Keratinocyte (primary cell): ENCODE data around the gene XCL2. TPM values are rescaled to one million over a fixed set of nuclear protein-coding genes. Genes with fewer than 3 reads are reported as not detected.

Experiments used
- DNase-seq: peaks from one replicate; pipeline ENCODE4 v3.0.0-alpha.2; 2011; ENCODE audit warnings: low read depth, missing footprints, low spot score
- FAIRE-seq: peaks from 2 replicates; lab custom pipeline; 2011; peaks lifted over from hg19 to GRCh38; lab: Jason Lieb, UNC
- H2AFZ ChIP-seq: 2 replicates; pipeline ENCODE4 v1.6.0; 2012; ENCODE audit warnings: low read length, control low read depth, inconsistent platforms; ENCODE audit not compliant: control insufficient read depth
- H3K27ac ChIP-seq: 2 replicates; pipeline ENCODE4 v1.5.1; 2011; ENCODE audit warnings: low read length; ENCODE audit not compliant: control insufficient read depth, insufficient read depth
- H3K27me3 ChIP-seq: 3 replicates; pipeline ENCODE4 v1.6.0; 2011; ENCODE audit warnings: low read length; ENCODE audit not compliant: control insufficient read depth, insufficient read depth; ENCODE audit errors: extremely low read depth
- H3K36me3 ChIP-seq, 2 experiments: 2 replicates in 1 of 2; 3 replicates in 1 of 2; pipeline ENCODE4 v1.5.1; 2011; ENCODE audit warnings: low read length in 2 of 2, mild to moderate bottlenecking in 1 of 2; ENCODE audit not compliant: control insufficient read depth in 2 of 2, insufficient read depth in 2 of 2; ENCODE audit errors: extremely low read depth in 1 of 2
- H3K4me1 ChIP-seq: 3 replicates; pipeline ENCODE4 v1.5.1; 2011; ENCODE audit warnings: low read length; ENCODE audit not compliant: control insufficient read depth, insufficient read depth; ENCODE audit errors: extremely low read depth
- H3K4me2 ChIP-seq: 3 replicates; pipeline ENCODE4 v1.6.0; 2011; ENCODE audit warnings: low read depth, low read length; ENCODE audit not compliant: control insufficient read depth, insufficient read depth; ENCODE audit errors: extremely low read depth
- H3K4me3 ChIP-seq, 3 experiments: fragments of 200-600 bp in 1 of 3; sonication (generic) in 1 of 3; 2 replicates in 2 of 3; 3 replicates in 1 of 3; pipeline ENCODE4 v1.5.1; 2011 to 2016; ENCODE audit warnings: low read length in 3 of 3, mild to moderate bottlenecking in 3 of 3, control low read depth in 2 of 3, inconsistent platforms in 1 of 3, low read depth in 1 of 3, mixed read lengths in 1 of 3, mixed run types in 1 of 3, moderate library complexity in 1 of 3; ENCODE audit not compliant: control insufficient read depth in 2 of 3, insufficient read depth in 2 of 3; ENCODE audit errors: extremely low read depth in 1 of 3
- H3K79me2 ChIP-seq: 2 replicates; pipeline ENCODE4 v1.6.0; 2012; ENCODE audit warnings: low read length; ENCODE audit not compliant: control insufficient read depth, insufficient read depth
- H3K9ac ChIP-seq: 3 replicates; pipeline ENCODE4 v1.6.0; 2011; ENCODE audit warnings: low read length; ENCODE audit not compliant: control insufficient read depth, insufficient read depth; ENCODE audit errors: extremely low read depth
- H3K9me1 ChIP-seq: 3 replicates; pipeline ENCODE4 v1.6.0; 2011; ENCODE audit warnings: low read length; ENCODE audit not compliant: control insufficient read depth, insufficient read depth; ENCODE audit errors: extremely low read depth
- H3K9me3 ChIP-seq: 2 replicates; pipeline ENCODE4 v1.5.1; 2012; ENCODE audit warnings: low read depth, low read length; ENCODE audit not compliant: control insufficient read depth
- H4K20me1 ChIP-seq: 3 replicates; pipeline ENCODE4 v1.6.0; 2011; ENCODE audit warnings: low read length; ENCODE audit not compliant: control insufficient read depth, insufficient read depth; ENCODE audit errors: extremely low read depth
- EZH2 ChIP-seq: IDR thresholded peaks from one replicate; pipeline ENCODE4 v1.6.1; 2012; ENCODE audit warnings: inconsistent platforms, mild to moderate bottlenecking, low read length, moderate library complexity
- dilution Hi-C: fragments of 300-500 bp; cut with MboI; formaldehyde crosslinking; loops from one replicate; pipeline ENCODE4 v1.7.0; 2020; ENCODE audit warnings: low sequenced_read_pairs; ENCODE audit not compliant: extremely low pct_ligation_motif_present
- polyA plus RNA-seq, 5 experiments: library from polyadenylated mRNA; depleted of rRNA in 3 of 5; stranded (reverse) in 3 of 5; stranded (forward) in 1 of 5; unstranded in 1 of 5; fragments of >200 nt; gene quantifications; 1 replicate in 1 of 5; 2 replicates in 3 of 5; 3 replicates in 1 of 5; pipeline versions ENCODE4 v1.2.1 to v1.2.3, GENCODE V29; 2011 to 2012; ENCODE audit warnings: missing spikeins in 2 of 5, low read depth in 1 of 5, low replicate concordance in 1 of 5
- TF ChIP-seq, protein P1 (sequence below), 3 experiments: IDR thresholded peaks in 1 of 3; conservative IDR thresholded peaks in 1 of 3; optimal IDR thresholded peaks in 1 of 3; 2 replicates in 2 of 3; 3 replicates in 1 of 3; pipeline versions ENCODE3 to v1.5.1; 2011; ENCODE audit warnings: low read length in 3 of 3, mild to moderate bottlenecking in 3 of 3, moderate library complexity in 2 of 3, control low read depth in 1 of 3, inconsistent platforms in 1 of 3; ENCODE audit not compliant: insufficient read depth in 2 of 3; ENCODE audit errors: extremely low read depth in 1 of 3

Gene XCL2
- polyA plus RNA-seq, 1 donor (not counting 4 experiments of a cell fraction or from before 2014, with no cell fraction given) = not detected

DNA sequence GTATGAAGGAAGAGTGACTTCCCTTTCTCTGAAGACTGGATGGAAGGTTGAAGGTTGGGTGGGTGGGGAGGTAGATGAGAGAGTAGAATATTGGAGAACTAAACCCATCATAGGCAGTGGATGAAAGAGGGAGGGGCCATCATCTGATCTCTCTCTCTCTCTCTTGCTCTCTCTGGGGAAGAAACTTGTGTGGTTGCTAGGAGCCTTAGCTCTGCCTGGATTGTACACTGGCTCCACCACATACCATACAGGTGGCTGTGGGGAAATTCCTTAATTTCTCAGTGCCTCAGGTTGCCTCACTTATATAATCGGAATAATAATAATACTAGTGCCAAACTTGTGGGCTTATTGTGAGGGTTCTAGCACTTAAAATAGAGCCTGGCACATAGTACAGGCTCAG, 42.1 kb upstream of the XCL2 start:
- Histone ChIP-seq H3K9me3 (no peaks in the 10 kb centered on the region), H3K4me1 (peaks cover 10% of the 10 kb centered on the region), H3K4me3 (no peak overlapping the region), H3K27ac (no peak overlapping the region), H3K9ac (no peak overlapping the region), H3K36me3 (no peaks in the 10 kb centered on the region), H3K79me2 (no peaks in the 10 kb centered on the region), H4K20me1 (no peaks in the 10 kb centered on the region), H3K27me3 (no peaks in the 10 kb centered on the region), H3K9me1 (no peaks in the 10 kb centered on the region), H3K4me2 (no peak overlapping the region), H2AFZ (no peak overlapping the region)
- FAIRE-seq (no peak), DNase-seq (no peak)
- dilution Hi-C loops = no loop called here
- TF ChIP-seq EZH2 = no peak
- TF ChIP-seq, protein P1, sequence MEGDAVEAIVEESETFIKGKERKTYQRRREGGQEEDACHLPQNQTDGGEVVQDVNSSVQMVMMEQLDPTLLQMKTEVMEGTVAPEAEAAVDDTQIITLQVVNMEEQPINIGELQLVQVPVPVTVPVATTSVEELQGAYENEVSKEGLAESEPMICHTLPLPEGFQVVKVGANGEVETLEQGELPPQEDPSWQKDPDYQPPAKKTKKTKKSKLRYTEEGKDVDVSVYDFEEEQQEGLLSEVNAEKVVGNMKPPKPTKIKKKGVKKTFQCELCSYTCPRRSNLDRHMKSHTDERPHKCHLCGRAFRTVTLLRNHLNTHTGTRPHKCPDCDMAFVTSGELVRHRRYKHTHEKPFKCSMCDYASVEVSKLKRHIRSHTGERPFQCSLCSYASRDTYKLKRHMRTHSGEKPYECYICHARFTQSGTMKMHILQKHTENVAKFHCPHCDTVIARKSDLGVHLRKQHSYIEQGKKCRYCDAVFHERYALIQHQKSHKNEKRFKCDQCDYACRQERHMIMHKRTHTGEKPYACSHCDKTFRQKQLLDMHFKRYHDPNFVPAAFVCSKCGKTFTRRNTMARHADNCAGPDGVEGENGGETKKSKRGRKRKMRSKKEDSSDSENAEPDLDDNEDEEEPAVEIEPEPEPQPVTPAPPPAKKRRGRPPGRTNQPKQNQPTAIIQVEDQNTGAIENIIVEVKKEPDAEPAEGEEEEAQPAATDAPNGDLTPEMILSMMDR (optimal IDR thresholded peaks at IDR 0.05 in 1 of 3, IDR thresholded peaks at IDR 0.05 in 1 of 3, conservative IDR thresholded peaks at IDR 0.05 in 1 of 3; ENCODE audit: extremely low read depth in 1 of 3, insufficient read depth in 2 of 3, low read length in 3 of 3) = no peak

DNA sequence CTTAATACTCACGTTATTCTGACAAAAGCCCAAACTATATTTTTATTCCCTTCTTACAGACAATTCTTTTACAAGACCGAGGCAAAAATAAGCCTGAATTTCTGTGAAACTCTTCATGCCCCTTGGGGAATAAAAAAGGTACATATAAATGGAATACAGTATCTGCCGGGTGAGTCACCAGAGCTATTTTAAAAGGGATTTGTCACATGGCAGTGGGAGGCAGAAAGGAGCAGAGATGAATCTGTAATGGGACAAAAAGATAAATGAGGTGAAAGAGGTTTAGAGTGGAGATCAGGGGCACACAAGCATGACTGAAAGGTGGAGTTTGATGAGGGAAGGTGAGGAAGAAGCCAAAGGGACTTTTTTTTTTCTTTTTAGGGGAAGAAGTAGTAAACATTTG, 41.4 kb upstream of the XCL2 start:
- DNase-seq (no peak), FAIRE-seq (no peak)
- Histone ChIP-seq H3K79me2 (no peaks in the 10 kb centered on the region), H3K36me3 (no peaks in the 10 kb centered on the region), H3K4me2 (no peak overlapping the region), H3K4me1 (peaks cover 10% of the 10 kb centered on the region), H3K4me3 (no peak overlapping the region), H4K20me1 (no peaks in the 10 kb centered on the region), H3K9me3 (no peaks in the 10 kb centered on the region), H3K27me3 (no peaks in the 10 kb centered on the region), H2AFZ (no peak overlapping the region), H3K27ac (no peak overlapping the region), H3K9me1 (no peaks in the 10 kb centered on the region), H3K9ac (no peak overlapping the region)
- TF ChIP-seq, protein P1 (optimal IDR thresholded peaks at IDR 0.05 in 1 of 3, IDR thresholded peaks at IDR 0.05 in 1 of 3, conservative IDR thresholded peaks at IDR 0.05 in 1 of 3; ENCODE audit: extremely low read depth in 1 of 3, insufficient read depth in 2 of 3, low read length in 3 of 3) = no peak
- no peak for TF ChIP-seq EZH2
- dilution Hi-C loops = no loop called here
